SU-DHL-6 (cell line): Measurements from ENCODE around the gene NEU2.

Source experiments
- H2AFZ ChIP-seq: fragments of 200-600 bp; sonication (generic); 2 replicates; pipeline ENCODE4 v1.6.1; 2014; ENCODE audit warnings: low read depth, mild to moderate bottlenecking, moderate library complexity, mixed read lengths, antibody characterized with exemption, low read length; ENCODE audit not compliant: severe bottlenecking
- H3F3A ChIP-seq: fragments of 200-600 bp; shearing (Covaris generic); 2 replicates; pipeline ENCODE4 v1.6.0; 2016; ENCODE audit warnings: antibody characterized with exemption, mild to moderate bottlenecking; ENCODE audit not compliant: insufficient read depth
- H3K27ac ChIP-seq: fragments of 200-600 bp; sonication (generic); 2 replicates; pipeline ENCODE4 v1.5.1; 2016; ENCODE audit warnings: low read depth, mild to moderate bottlenecking, low read length, moderate library complexity, mixed read lengths
- H3K27me3 ChIP-seq: fragments of 200-600 bp; sonication (generic), shearing (Covaris generic); 2 replicates; pipeline ENCODE4 v1.6.0; 2014; ENCODE audit warnings: mild to moderate bottlenecking, low read length
- H3K36me3 ChIP-seq: fragments of 200-600 bp; sonication (generic); 2 replicates; pipeline ENCODE4 v1.6.1; 2014; ENCODE audit warnings: mild to moderate bottlenecking, low read length, mixed read lengths
- H3K4me2 ChIP-seq: fragments of 300-600, 200-600 bp; shearing (Covaris generic), sonication (generic); 2 replicates; pipeline ENCODE4 v1.6.0; 2014; ENCODE audit warnings: low read length, low read depth, mild to moderate bottlenecking; ENCODE audit not compliant: poor library complexity, severe bottlenecking
- H3K4me3 ChIP-seq: fragments of 200-600 bp; sonication (generic); 2 replicates; pipeline ENCODE4 v1.5.1; 2014; ENCODE audit warnings: antibody characterized with exemption, low read length, mild to moderate bottlenecking, mixed read lengths; ENCODE audit not compliant: insufficient read depth, poor library complexity, severe bottlenecking
- H3K79me2 ChIP-seq: fragments of 200-600 bp; sonication (generic); 2 replicates; pipeline ENCODE4 v1.6.1; 2014; ENCODE audit warnings: mild to moderate bottlenecking, low read length, moderate library complexity; ENCODE audit not compliant: insufficient read depth
- H3K9ac ChIP-seq: fragments of 200-600 bp; sonication (generic); 2 replicates; pipeline ENCODE4 v1.7.0; 2014; ENCODE audit warnings: mild to moderate bottlenecking, low read length
- H3K9me2 ChIP-seq: fragments of 200-600 bp; sonication (generic); replicated peaks from 2 replicates; pipeline ENCODE4 v1.6.1; 2014; ENCODE audit warnings: low read length; ENCODE audit not compliant: insufficient read depth
- H3K9me3 ChIP-seq: fragments of 200-600 bp; sonication (generic); 2 replicates; pipeline ENCODE4 v1.6.1; 2014; ENCODE audit warnings: low read length, mixed read lengths; ENCODE audit not compliant: insufficient read depth
- H4K20me1 ChIP-seq: fragments of 200-600 bp; sonication (generic); 2 replicates; pipeline ENCODE4 v1.6.1; 2014; ENCODE audit warnings: low read depth, mild to moderate bottlenecking, antibody characterized with exemption, low read length, moderate library complexity, mixed read lengths
- EZH2phosphoT487 ChIP-seq: fragments of 200-600 bp; sonication (generic), shearing (Covaris generic); conservative IDR thresholded peaks from 2 replicates; pipeline ENCODE4 v1.6.1; 2018; ENCODE audit warnings: mild to moderate bottlenecking, antibody characterized with exemption, low read length, moderate library complexity, mixed read lengths
- TF ChIP-seq, protein P1 (sequence below): fragments of 200-600 bp; sonication (generic); IDR thresholded peaks from one replicate; pipeline ENCODE4 v1.5.1; 2017; ENCODE audit warnings: antibody characterized with exemption, mild to moderate bottlenecking, low read length, moderate library complexity; ENCODE audit not compliant: insufficient read depth, poor library complexity, severe bottlenecking

NEU2 gene

DNA sequence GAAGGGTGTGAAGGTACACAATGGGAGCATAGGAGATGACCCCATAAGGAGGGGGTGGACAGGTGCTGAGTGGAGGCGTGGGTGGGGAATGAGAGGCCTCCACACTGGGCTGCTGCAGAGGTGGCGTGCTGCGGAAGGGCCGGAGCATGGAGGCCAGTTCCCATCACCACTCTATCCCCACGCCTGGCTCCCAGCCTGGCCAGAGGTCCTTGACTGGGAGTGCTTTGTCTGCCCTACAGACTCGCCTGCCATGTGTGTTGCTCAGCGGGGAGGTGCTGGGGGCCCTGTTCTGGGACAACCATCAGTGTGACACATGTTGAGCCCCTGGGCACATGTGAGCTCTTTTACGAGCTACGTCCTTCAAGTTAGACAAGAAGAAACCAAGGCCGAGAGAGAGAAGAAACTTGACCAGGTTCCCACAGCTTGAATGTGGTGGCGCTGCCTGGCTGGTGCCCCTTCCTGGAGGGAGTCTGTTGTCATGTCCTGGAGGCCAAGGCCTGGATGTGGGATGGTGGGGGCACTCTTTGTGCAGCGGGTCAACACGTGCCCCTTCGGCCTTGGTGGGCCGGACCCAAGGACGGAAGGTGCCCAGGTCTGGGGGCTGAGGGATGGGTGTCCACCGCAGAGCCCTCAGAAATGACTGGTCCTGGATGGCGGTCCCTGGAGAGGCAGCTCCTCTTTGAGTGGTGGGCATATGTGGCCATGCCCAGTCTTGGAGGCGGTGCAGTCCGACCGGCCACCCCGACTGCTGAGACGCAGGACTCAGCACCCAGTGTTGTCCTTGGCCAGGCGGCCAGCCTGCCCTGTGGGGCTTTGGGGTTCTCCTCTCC lies 26.5 kb downstream of the NEU2 start:
- Histone ChIP-seq H2AFZ (no peak overlapping the region), H3K9ac (peak overlapping the region; percentile 89; the same call in 1 of the 2 replicates), H3K27ac (0 out of 2 replicates have a peak overlapping the region, but pooled peaks have one; percentile 94), H3K27me3 (no peaks in the 10 kb centered on the region), H4K20me1 (peaks cover 10% of the 10 kb centered on the region; the same call in 1 of the 2 replicates), H3F3A (peaks cover 7% of the 10 kb centered on the region), H3K4me2 (peak overlapping the region; percentile 75), H3K4me3 (no peak overlapping the region), H3K36me3 (no peaks in the 10 kb centered on the region), H3K9me3 (no peaks in the 10 kb centered on the region), H3K79me2 (peaks cover 35% of the 10 kb centered on the region), H3K9me2 (no peaks in the 10 kb centered on the region)
- no peak for TF ChIP-seq EZH2phosphoT487
- TF ChIP-seq, protein P1, sequence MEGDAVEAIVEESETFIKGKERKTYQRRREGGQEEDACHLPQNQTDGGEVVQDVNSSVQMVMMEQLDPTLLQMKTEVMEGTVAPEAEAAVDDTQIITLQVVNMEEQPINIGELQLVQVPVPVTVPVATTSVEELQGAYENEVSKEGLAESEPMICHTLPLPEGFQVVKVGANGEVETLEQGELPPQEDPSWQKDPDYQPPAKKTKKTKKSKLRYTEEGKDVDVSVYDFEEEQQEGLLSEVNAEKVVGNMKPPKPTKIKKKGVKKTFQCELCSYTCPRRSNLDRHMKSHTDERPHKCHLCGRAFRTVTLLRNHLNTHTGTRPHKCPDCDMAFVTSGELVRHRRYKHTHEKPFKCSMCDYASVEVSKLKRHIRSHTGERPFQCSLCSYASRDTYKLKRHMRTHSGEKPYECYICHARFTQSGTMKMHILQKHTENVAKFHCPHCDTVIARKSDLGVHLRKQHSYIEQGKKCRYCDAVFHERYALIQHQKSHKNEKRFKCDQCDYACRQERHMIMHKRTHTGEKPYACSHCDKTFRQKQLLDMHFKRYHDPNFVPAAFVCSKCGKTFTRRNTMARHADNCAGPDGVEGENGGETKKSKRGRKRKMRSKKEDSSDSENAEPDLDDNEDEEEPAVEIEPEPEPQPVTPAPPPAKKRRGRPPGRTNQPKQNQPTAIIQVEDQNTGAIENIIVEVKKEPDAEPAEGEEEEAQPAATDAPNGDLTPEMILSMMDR, result no peak

DNA sequence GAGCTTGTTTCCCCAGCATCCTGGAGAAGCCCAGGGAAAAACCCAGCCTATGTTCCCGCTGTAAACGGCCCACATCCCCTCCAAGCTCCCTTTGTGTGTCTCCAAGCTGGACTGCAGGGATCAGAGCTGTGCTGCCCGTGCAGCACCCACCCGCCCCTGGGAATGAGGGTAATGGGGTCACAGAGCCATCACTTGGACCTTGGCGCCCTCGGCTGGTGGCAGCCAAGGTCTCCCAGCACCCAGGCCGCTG lies 27.0 kb downstream of the NEU2 start:
- peak overlapping the region; percentile 75 for H3K4me2 ChIP-seq
- H2AFZ ChIP-seq, result no peak overlapping the region
- TF ChIP-seq EZH2phosphoT487, result no peak
- TF ChIP-seq, protein P1, result peak; percentile 40
- no peaks in the 10 kb centered on the region for H3K27me3 ChIP-seq
- no peaks in the 10 kb centered on the region for H3K36me3 ChIP-seq
- H3K9ac ChIP-seq, result peak overlapping the region; percentile 89
- peaks cover 16% of the 10 kb centered on the region; the same call in 1 of the 2 replicates for H4K20me1 ChIP-seq
- peaks cover 41% of the 10 kb centered on the region for H3K79me2 ChIP-seq
- peaks cover 7% of the 10 kb centered on the region for H3F3A ChIP-seq
- H3K4me3 ChIP-seq, result peak overlapping the region; percentile 76
- peak overlapping the region; percentile 94 for H3K27ac ChIP-seq
- no peaks in the 10 kb centered on the region for H3K9me3 ChIP-seq
- H3K9me2 ChIP-seq, result no peaks in the 10 kb centered on the region

DNA sequence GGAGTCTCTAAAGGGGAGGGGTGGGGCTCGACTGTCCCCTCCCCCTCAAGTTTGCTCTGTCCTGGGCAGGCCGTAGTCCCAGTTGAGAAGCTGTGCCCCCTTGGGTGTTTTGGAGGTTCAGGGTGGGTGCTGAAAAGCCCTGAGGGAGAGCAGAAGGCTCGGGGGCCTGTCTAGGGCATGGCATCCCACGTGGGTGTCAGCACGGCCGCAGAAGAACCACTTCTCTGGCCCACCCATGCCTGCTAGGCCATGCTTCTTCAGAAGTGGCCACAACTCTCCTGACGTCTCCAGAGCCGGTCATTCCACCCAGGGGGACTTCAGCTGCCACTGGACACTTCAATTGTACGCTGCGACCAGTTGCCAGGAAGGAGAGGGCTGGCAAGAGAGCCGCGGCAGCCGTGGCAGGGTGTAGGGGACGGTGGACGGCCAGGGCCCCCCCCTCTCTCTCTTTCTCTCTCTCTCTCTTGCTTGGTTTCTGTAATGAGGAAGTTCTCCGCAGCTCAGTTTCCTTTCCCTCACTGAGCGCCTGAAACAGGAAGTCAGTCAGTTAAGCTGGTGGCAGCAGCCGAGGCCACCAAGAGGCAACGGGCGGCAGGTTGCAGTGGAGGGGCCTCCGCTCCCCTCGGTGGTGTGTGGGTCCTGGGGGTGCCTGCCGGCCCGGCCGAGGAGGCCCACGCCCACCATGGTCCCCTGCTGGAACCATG lies 27.5 kb downstream of the NEU2 start, which contains the start of gene INPP5D:
TSS of gene INPP5D (plus strand) at position 546 of the 704 bp plus-strand sequence. CDS start at position 683, 137 bp downstream.
- peaks cover 7% of the 10 kb centered on the region for H3F3A ChIP-seq
- H2AFZ ChIP-seq, result peak within 1 kb of the TSS; percentile 84
- peak within 1 kb of the TSS; percentile 89 for H3K9ac ChIP-seq
- H3K4me3 ChIP-seq, result peak within 1 kb of the TSS; percentile 76
- H3K27me3 ChIP-seq, result no peaks in the 10 kb centered on the region
- TF ChIP-seq, protein P1, result no peak
- no peak for TF ChIP-seq EZH2phosphoT487
- H3K9me2 ChIP-seq, result no peaks in the 10 kb centered on the region
- H3K9me3 ChIP-seq, result no peaks in the 10 kb centered on the region
- H3K4me2 ChIP-seq, result peak within 1 kb of the TSS; percentile 75
- H4K20me1 ChIP-seq, result peaks cover 20% of the 10 kb centered on the region; the same call in 1 of the 2 replicates
- H3K36me3 ChIP-seq, result no peaks in the 10 kb centered on the region
- H3K27ac ChIP-seq, result peak within 1 kb of the TSS; percentile 94
- peaks cover 46% of the 10 kb centered on the region for H3K79me2 ChIP-seq
